A549 (cell line): ENCODE data around the gene ZG16. TPM values are rescaled to one million over a fixed set of nuclear protein-coding genes. Genes with fewer than 3 reads are reported as not detected.
A peak's percentile ranks its signal among the peaks of the same experiment; 100 is the strongest.

Experiments
- ATAC-seq, 2 experiments: fragments of 200-7000 bp in 1 of 2; fragments of >200 bp in 1 of 2; cut with Nextera tagmentation in 1 of 2; cut with Tn5 transposase in 1 of 2; 3 replicates each; pipeline versions ENCODE4 v1.8.0 to v1.9.1; 2018 to 2020; ENCODE audit warnings: mild to moderate bottlenecking in 1 of 2, moderate library complexity in 1 of 2
- CTCF ChIA-PET: fragments of 300-600 bp; sonication (Branson Sonifier 250); formaldehyde crosslinking; extraction: SDS; loops from one replicate; lab custom pipeline; 2021; ENCODE audit warnings: antibody characterized with exemption, inconsistent platforms; lab: Yijun Ruan, JAX
- POLR2A ChIA-PET: fragments of 350-600 bp; formaldehyde crosslinking; extraction: SDS; loops from one replicate; lab custom pipeline; 2021; ENCODE audit warnings: antibody characterized with exemption, inconsistent platforms; lab: Yijun Ruan, JAX
- DNase-seq, 2 experiments: peaks; one replicate each; pipeline versions ENCODE4 v3.0.0 to v3.0.0-alpha.2; 2011 to 2016; ENCODE audit warnings: low read depth in 1 of 2, low spot score in 1 of 2
- FAIRE-seq: peaks from 2 replicates; lab custom pipeline; 2011; peaks lifted over from hg19 to GRCh38; lab: Jason Lieb, UNC
- H3K27ac ChIP-seq, 2 experiments: fragments of >200 bp; sonication (Bioruptor Twin); formaldehyde crosslinking; 3 replicates each; pipeline ENCODE4 v1.5.1; 2016 to 2017
- H3K4me1 ChIP-seq: fragments of >200 bp; sonication (Bioruptor Twin); formaldehyde crosslinking; 3 replicates; pipeline ENCODE4 v1.6.1; 2016
- H3K4me2 ChIP-seq: fragments of >200 bp; sonication (Bioruptor Twin); formaldehyde crosslinking; 3 replicates; pipeline ENCODE4 v1.6.1; 2016
- H3K4me3 ChIP-seq: fragments of >200 bp; sonication (Bioruptor Twin); formaldehyde crosslinking; 3 replicates; pipeline ENCODE4 v1.5.1; 2016
- H3K9me3 ChIP-seq: fragments of >200 bp; sonication (Bioruptor Twin); formaldehyde crosslinking; 3 replicates; pipeline ENCODE4 v1.6.1; 2016
- EHF ChIP-seq: fragments of 250-450 bp; sonication (Bioruptor Pico); IDR thresholded peaks from 2 replicates; pipeline ENCODE4 v1.5.0; 2020; ENCODE audit warnings: mild to moderate bottlenecking
- EHMT2 ChIP-seq: fragments of 200-600 bp; sonication (generic); IDR thresholded peaks from 2 replicates; pipeline ENCODE4 v1.6.1; 2016; ENCODE audit warnings: antibody characterized with exemption, low read depth, mild to moderate bottlenecking, moderate library complexity
- ELK1 ChIP-seq: fragments of 150-350 bp; IDR thresholded peaks from 2 replicates; pipeline ENCODE4 v1.6.1; 2014; ENCODE audit warnings: low read depth, mild to moderate bottlenecking, low read length
- FOXS1 ChIP-seq: fragments of 250-450 bp; sonication (Bioruptor Pico); IDR thresholded peaks from 2 replicates; pipeline ENCODE4 v1.5.0; 2020; ENCODE audit warnings: mild to moderate bottlenecking, moderate library complexity
- HEYL ChIP-seq: fragments of 250-450 bp; sonication (Bioruptor Pico); IDR thresholded peaks from 2 replicates; pipeline ENCODE4 v1.8.0; 2021; ENCODE audit warnings: mild to moderate bottlenecking, moderate library complexity
- HMGXB4 ChIP-seq: fragments of 250-450 bp; sonication (Bioruptor Pico); IDR thresholded peaks from 2 replicates; pipeline ENCODE4 v1.5.0; 2021; ENCODE audit warnings: mild to moderate bottlenecking, moderate library complexity, borderline replicate concordance
- HOXA7 ChIP-seq: fragments of 250-450 bp; sonication (Bioruptor Pico); IDR thresholded peaks from 2 replicates; pipeline ENCODE4 v1.5.0; 2020; ENCODE audit warnings: mild to moderate bottlenecking, moderate library complexity
- HOXB13 ChIP-seq: fragments of 250-450 bp; sonication (Bioruptor Pico); IDR thresholded peaks from 2 replicates; pipeline ENCODE4 v1.5.0; 2020; ENCODE audit warnings: low read depth, mild to moderate bottlenecking, moderate library complexity
- JUNB ChIP-seq: fragments of >200 bp; sonication (Bioruptor Twin); formaldehyde crosslinking; IDR thresholded peaks from 2 replicates; pipeline ENCODE4 v1.6.1; 2016
- MAZ ChIP-seq: fragments of 150-350 bp; IDR thresholded peaks from 2 replicates; pipeline ENCODE4 v1.6.1; 2014; ENCODE audit warnings: antibody characterized with exemption, low read depth, low read length, borderline replicate concordance
- MYC ChIP-seq: IDR thresholded peaks from 2 replicates; pipeline ENCODE4 v1.6.1; 2012; ENCODE audit warnings: mild to moderate bottlenecking, inconsistent platforms, low read length, improper control_type of control experiment, borderline replicate concordance
- NPAS2 ChIP-seq: fragments of 250-450 bp; sonication (Bioruptor Pico); IDR thresholded peaks from 2 replicates; pipeline ENCODE4 v1.8.0; 2022; ENCODE audit warnings: mild to moderate bottlenecking, moderate library complexity, borderline replicate concordance
- PBX3 ChIP-seq: IDR thresholded peaks from 2 replicates; pipeline ENCODE4 v1.6.1; 2012
- PHF8 ChIP-seq: fragments of 200-600 bp; sonication (generic); IDR thresholded peaks from 2 replicates; pipeline ENCODE4 v1.6.1; 2016; ENCODE audit warnings: low read depth, mild to moderate bottlenecking, antibody characterized with exemption, moderate library complexity, borderline replicate concordance
- POLR2AphosphoS2 ChIP-seq: conservative IDR thresholded peaks from 2 replicates; pipeline ENCODE4 v1.6.1; 2012; ENCODE audit warnings: low read length, improper control_type of control experiment, inconsistent platforms
- RARB ChIP-seq: fragments of 250-450 bp; sonication (Bioruptor Pico); IDR thresholded peaks from 2 replicates; pipeline ENCODE4 v1.8.0; 2021; ENCODE audit warnings: mild to moderate bottlenecking, moderate library complexity
- RCOR1 ChIP-seq: fragments of 150-350 bp; IDR thresholded peaks from 2 replicates; pipeline ENCODE4 v1.6.1; 2014; ENCODE audit warnings: antibody characterized with exemption, low read length, low read depth
- RFX5 ChIP-seq: fragments of 450-650 bp; IDR thresholded peaks from 2 replicates; pipeline ENCODE4 v1.7.1; 2014; ENCODE audit warnings: antibody characterized with exemption, mild to moderate bottlenecking, moderate library complexity
- RNF2 ChIP-seq: fragments of 200-600 bp; sonication (generic); IDR thresholded peaks from 2 replicates; pipeline ENCODE4 v1.6.1; 2016; ENCODE audit warnings: low read depth, mild to moderate bottlenecking, antibody characterized with exemption, moderate library complexity, borderline replicate concordance
- SMC3 ChIP-seq: fragments of >200 bp; sonication (Bioruptor Twin); formaldehyde crosslinking; IDR thresholded peaks from 3 replicates; pipeline ENCODE4 v1.6.1; 2018; ENCODE audit warnings: inconsistent platforms
- TFCP2L1 ChIP-seq: fragments of 250-450 bp; sonication (Bioruptor Pico); IDR thresholded peaks from 2 replicates; pipeline ENCODE4 v1.5.0; 2021; ENCODE audit warnings: mild to moderate bottlenecking
- ZFP36 ChIP-seq: fragments of 450-650 bp; IDR thresholded peaks from 2 replicates; pipeline ENCODE4 v1.6.1; 2014; ENCODE audit warnings: borderline replicate concordance; ENCODE audit not compliant: partially characterized antibody
- WGBS: methylation state at CpG from one replicate; pipeline ENCODE4 v1.1.6; 2017; ENCODE audit errors: missing lambda C conversion rate; 5-methylcytosine and 5-hydroxymethylcytosine counted together
- polyA plus RNA-seq, 4 experiments: library from polyadenylated mRNA; depleted of rRNA in 3 of 4; stranded (reverse); fragments of >200 nt; fragmentation: RNase III in 1 of 4; extraction: RNeasy Plus Mini Kit Qiagen cat#74134 plus additional on column Dnase treatment in 1 of 4; gene quantifications; 2 replicates in 3 of 4; 3 replicates in 1 of 4; pipeline ENCODE4 v1.2.3, GENCODE V29; 2011 to 2017
- TF ChIP-seq, protein P1 (sequence below): IDR thresholded peaks from 2 replicates; pipeline ENCODE4 v1.6.1; 2012
- TF ChIP-seq, protein P2 (sequence below): fragments of >200 bp; sonication (Bioruptor Twin); formaldehyde crosslinking; IDR thresholded peaks from 3 replicates; pipeline ENCODE4 v1.5.1; 2016

The ZG16 gene
- polyA plus RNA-seq, 2 of the 4 experiments (the other 2 are of a cell fraction) = not detected

DNA sequence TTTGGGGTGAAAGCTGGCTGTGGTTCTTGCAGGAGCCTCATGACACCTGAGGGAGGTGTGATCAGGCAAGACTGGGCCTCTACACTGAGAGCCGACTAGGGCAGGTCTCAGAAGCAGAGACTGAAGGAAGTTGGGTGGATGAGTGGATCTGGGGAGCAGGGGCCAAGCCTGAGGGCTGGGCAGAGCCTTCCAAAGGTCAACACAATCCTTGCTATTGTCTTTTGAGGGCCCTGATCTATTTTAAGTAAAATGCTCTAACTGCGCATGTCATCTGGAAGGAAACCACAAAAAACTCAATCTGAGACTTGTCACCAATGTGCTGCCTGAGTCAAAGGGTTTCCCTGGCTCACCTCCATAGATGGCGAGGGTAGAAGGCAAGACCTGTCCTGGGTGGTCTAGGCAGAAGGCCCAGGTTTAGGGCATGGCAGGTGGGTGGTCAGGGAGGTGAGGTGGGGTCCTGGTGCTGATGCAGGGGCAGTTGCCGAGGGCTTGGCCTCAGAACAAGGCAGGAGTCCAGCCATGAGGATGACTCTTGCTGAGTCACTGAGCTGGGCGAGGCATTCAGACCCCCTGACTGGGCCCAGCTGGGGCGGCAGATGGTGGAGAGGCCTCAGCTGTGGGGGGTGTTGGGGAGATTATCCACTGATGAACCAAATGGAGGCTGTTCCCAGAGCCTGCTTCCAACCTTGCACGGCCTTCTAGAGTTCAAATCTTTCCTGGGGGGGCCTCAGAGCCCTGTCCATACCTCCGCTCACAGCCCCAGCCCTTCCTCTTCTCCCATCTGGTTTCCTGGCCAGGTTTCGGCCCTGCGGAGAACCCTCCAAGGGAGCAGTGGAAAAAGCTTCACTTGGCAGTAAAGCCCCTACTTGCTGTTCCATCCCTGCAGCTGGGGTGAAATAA, 47.3 kb downstream of the ZG16 start (continued):
- TF ChIP-seq PBX3 (no peak), ELK1 (no peak), EHF (peak; percentile 31; the same call in 1 of the 2 replicates), RARB (CRISPR knock-in tag) (no peak), FOXS1 (CRISPR knock-in tag) (0 out of 2 replicates have a peak, but pooled peaks have one; percentile 32), HOXA7 (CRISPR knock-in tag) (0 out of 2 replicates have a peak, but pooled peaks have one; percentile 24), ZFP36 (no peak), MAZ (no peak)
- TF ChIP-seq, protein P1, sequence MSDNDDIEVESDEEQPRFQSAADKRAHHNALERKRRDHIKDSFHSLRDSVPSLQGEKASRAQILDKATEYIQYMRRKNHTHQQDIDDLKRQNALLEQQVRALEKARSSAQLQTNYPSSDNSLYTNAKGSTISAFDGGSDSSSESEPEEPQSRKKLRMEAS = peak; percentile 60
- TF ChIP-seq, protein P2, sequence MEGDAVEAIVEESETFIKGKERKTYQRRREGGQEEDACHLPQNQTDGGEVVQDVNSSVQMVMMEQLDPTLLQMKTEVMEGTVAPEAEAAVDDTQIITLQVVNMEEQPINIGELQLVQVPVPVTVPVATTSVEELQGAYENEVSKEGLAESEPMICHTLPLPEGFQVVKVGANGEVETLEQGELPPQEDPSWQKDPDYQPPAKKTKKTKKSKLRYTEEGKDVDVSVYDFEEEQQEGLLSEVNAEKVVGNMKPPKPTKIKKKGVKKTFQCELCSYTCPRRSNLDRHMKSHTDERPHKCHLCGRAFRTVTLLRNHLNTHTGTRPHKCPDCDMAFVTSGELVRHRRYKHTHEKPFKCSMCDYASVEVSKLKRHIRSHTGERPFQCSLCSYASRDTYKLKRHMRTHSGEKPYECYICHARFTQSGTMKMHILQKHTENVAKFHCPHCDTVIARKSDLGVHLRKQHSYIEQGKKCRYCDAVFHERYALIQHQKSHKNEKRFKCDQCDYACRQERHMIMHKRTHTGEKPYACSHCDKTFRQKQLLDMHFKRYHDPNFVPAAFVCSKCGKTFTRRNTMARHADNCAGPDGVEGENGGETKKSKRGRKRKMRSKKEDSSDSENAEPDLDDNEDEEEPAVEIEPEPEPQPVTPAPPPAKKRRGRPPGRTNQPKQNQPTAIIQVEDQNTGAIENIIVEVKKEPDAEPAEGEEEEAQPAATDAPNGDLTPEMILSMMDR = no peak

- DNase-seq (no peak), FAIRE-seq (no peak), ATAC-seq (no peak)
- Histone ChIP-seq H3K4me3 (no peak overlapping the region), H3K9me3 (no peaks in the 10 kb centered on the region), H3K4me1 (peaks cover 89% of the 10 kb centered on the region), H3K4me2 (peak overlapping the region; percentile 87), H3K27ac (peak overlapping the region; percentile 92 to 93)
- ChIA-PET POLR2A (interaction anchor here (0.6 to 0.7 kb wide), 2 partner anchors 20 to 222 kb away, joined by 4 read pairs; partner anchors contain the start of gene MAZ), CTCF (interaction anchor here (0.6 to 24.4 kb wide), 9 partner anchors 10 to 871 kb away, joined by 3 to 568 read pairs (median 4); partner anchors contain the start of genes PAGR1 and TLCD3B)
- TF ChIP-seq RNF2 = no peak
- TF ChIP-seq PHF8 = no peak
- no peak for TF ChIP-seq HOXB13 (CRISPR knock-in tag)
- no peak for TF ChIP-seq SMC3
- no peak for TF ChIP-seq TFCP2L1 (CRISPR knock-in tag)
- TF ChIP-seq NPAS2 = no peak
- no peak for TF ChIP-seq POLR2AphosphoS2
- no peak for TF ChIP-seq EHMT2
- TF ChIP-seq RFX5 = no peak
- no peak for TF ChIP-seq RCOR1
- TF ChIP-seq HEYL (CRISPR knock-in tag) = no peak
- TF ChIP-seq MYC = no peak
- no peak for TF ChIP-seq HMGXB4 (CRISPR knock-in tag)
- no peak for TF ChIP-seq JUNB
- 86% methylated on average over 8 of the region's 8 CpGs for WGBS
Measured at GRCh38 chr16:29826342-29826695, 48.3 kb downstream of the ZG16 start.
